CD14-positive monocyte (primary cell): Measurements from ENCODE around the gene MT2A. TPM values are rescaled to one million over a fixed set of nuclear protein-coding genes. Genes with fewer than 3 reads are reported as not detected.

Experiments used
- DNase-seq, 3 donors: peaks; one replicate each; pipeline ENCODE4 v3.0.0-alpha.2; 2011 to 2022
- H2AFZ ChIP-seq: 2 replicates; pipeline ENCODE4 v1.6.0; 2012; ENCODE audit warnings: mild to moderate bottlenecking, low read depth, low read length, inconsistent platforms; ENCODE audit not compliant: insufficient read depth, poor library complexity, severe bottlenecking
- H3K27ac ChIP-seq, 2 donors: 1 replicate in 1 of 2; 2 replicates in 1 of 2; pipeline ENCODE4 v1.5.1; 2012 to 2013; ENCODE audit warnings: low read length in 2 of 2, control low read depth in 1 of 2, inconsistent platforms in 1 of 2, low read depth in 1 of 2, mild to moderate bottlenecking in 1 of 2
- H3K27me3 ChIP-seq, 2 donors: one replicate each; pipeline versions ENCODE4 v1.6.0 to v1.6.1; 2011 to 2013; ENCODE audit warnings: low read length in 2 of 2; ENCODE audit not compliant: control insufficient read depth in 2 of 2, insufficient read depth in 2 of 2
- H3K36me3 ChIP-seq, 2 donors: replicated peaks in 1 of 2; 1 replicate in 1 of 2; 2 replicates in 1 of 2; pipeline versions ENCODE4 v1.5.1 to v1.6.1; 2012 to 2013; ENCODE audit warnings: low read length in 2 of 2, control low read depth in 1 of 2, inconsistent platforms in 1 of 2, mild to moderate bottlenecking in 1 of 2; ENCODE audit not compliant: insufficient read depth in 2 of 2, control insufficient read depth in 1 of 2
- H3K4me1 ChIP-seq, 2 donors: 1 replicate in 1 of 2; 2 replicates in 1 of 2; pipeline versions ENCODE4 v1.5.1 to v1.6.1; 2012 to 2013; ENCODE audit warnings: low read length in 2 of 2, control low read depth in 1 of 2, inconsistent platforms in 1 of 2, mild to moderate bottlenecking in 1 of 2, moderate library complexity in 1 of 2; ENCODE audit not compliant: insufficient read depth in 2 of 2, control insufficient read depth in 1 of 2
- H3K4me2 ChIP-seq: replicated peaks from 2 replicates; pipeline ENCODE3; 2012; ENCODE audit warnings: low read length, moderate library complexity, mild to moderate bottlenecking; ENCODE audit not compliant: poor library complexity, severe bottlenecking; ENCODE audit errors: extremely low read depth
- H3K4me3 ChIP-seq, 3 experiments: fragments of 200-600 bp in 1 of 3; sonication (generic) in 1 of 3; replicated peaks in 1 of 3; 1 replicate in 2 of 3; 2 replicates in 1 of 3; pipeline ENCODE4 v1.5.1; 2011 to 2013; ENCODE audit warnings: low read length in 3 of 3, mild to moderate bottlenecking in 3 of 3, control low read depth in 2 of 3, low read depth in 2 of 3, inconsistent platforms in 1 of 3, moderate library complexity in 1 of 3
- H3K79me2 ChIP-seq: 2 replicates; pipeline ENCODE4 v1.6.0; 2012; ENCODE audit warnings: mild to moderate bottlenecking, control low read depth, inconsistent platforms, low read length, moderate library complexity; ENCODE audit not compliant: insufficient read depth
- H3K9ac ChIP-seq: 2 replicates; pipeline ENCODE4 v1.6.0; 2017; ENCODE audit warnings: low read length, mild to moderate bottlenecking; ENCODE audit not compliant: insufficient read depth, poor library complexity, severe bottlenecking
- H3K9me3 ChIP-seq, 2 donors: replicated peaks in 1 of 2; 1 replicate in 1 of 2; 2 replicates in 1 of 2; pipeline versions ENCODE4 v1.5.1 to v1.6.1; 2012 to 2013; ENCODE audit warnings: low read length in 2 of 2, control low read depth in 1 of 2; ENCODE audit not compliant: control insufficient read depth in 1 of 2, insufficient read depth in 1 of 2
- H4K20me1 ChIP-seq: 2 replicates; pipeline ENCODE4 v1.6.0; 2012; ENCODE audit warnings: mild to moderate bottlenecking, low read length, control low read depth, moderate library complexity; ENCODE audit not compliant: insufficient read depth
- H3K27ac Mint-ChIP-seq, 7 donors: one replicate each; pipeline ENCODE4 v1.8.0; 2020; ENCODE audit warnings: mild to moderate bottlenecking in 7 of 7, mixed read lengths in 7 of 7, moderate library complexity in 6 of 7, inconsistent platforms in 2 of 7
- H3K27me3 Mint-ChIP-seq, 3 donors: one replicate each; pipeline ENCODE4 v1.8.0; 2021 to 2022; ENCODE audit warnings: low read depth in 3 of 3, mild to moderate bottlenecking in 3 of 3, mixed read lengths in 3 of 3, moderate library complexity in 3 of 3, inconsistent platforms in 1 of 3
- H3K36me3 Mint-ChIP-seq, 2 donors: one replicate each; pipeline ENCODE4 v1.8.0; 2020; ENCODE audit warnings: mixed read lengths in 2 of 2, inconsistent platforms in 1 of 2, mild to moderate bottlenecking in 1 of 2
- H3K4me1 Mint-ChIP-seq: one replicate; pipeline ENCODE4 v1.8.0; 2020; ENCODE audit warnings: mild to moderate bottlenecking, mixed read lengths
- H3K4me3 Mint-ChIP-seq, 2 donors: one replicate each; pipeline ENCODE4 v1.8.0; 2020; ENCODE audit warnings: mild to moderate bottlenecking in 2 of 2, mixed read lengths in 2 of 2, moderate library complexity in 1 of 2
- H3K9me3 Mint-ChIP-seq, 7 donors: one replicate each; pipeline ENCODE4 v1.8.0; 2020 to 2022; ENCODE audit warnings: mixed read lengths in 7 of 7, mild to moderate bottlenecking in 6 of 7, moderate library complexity in 6 of 7, inconsistent platforms in 2 of 7
- WGBS: methylation state at CpG from one replicate; pipeline ENCODE4 v1.1.5; 2013; ENCODE audit warnings: missing lambda C conversion rate; ENCODE audit not compliant: insufficient coverage; 5-methylcytosine and 5-hydroxymethylcytosine counted together
- intact Hi-C, 2 donors: fragments of 100-400 bp; cut with micrococcal nuclease; formaldehyde crosslinking; loops; one replicate each; pipeline versions ENCODE4 v1.15.0 to v1.15.1; 2023
- polyA plus RNA-seq, 3 donors: library from polyadenylated mRNA; depleted of rRNA in 1 of 3; unstranded in 2 of 3; stranded (reverse) in 1 of 3; fragments of 300-500 nt in 2 of 3; fragments of >200 nt in 1 of 3; fragmentation: Illumina TruSeq in 2 of 3; gene quantifications; 1 replicate in 2 of 3; 2 replicates in 1 of 3; pipeline ENCODE4 v1.2.3, GENCODE V29; 2012 to 2021
- TF ChIP-seq, protein P1 (sequence below): fragments of 200-600 bp; IDR thresholded peaks from one replicate; pipeline ENCODE4 v1.8.0; 2022; ENCODE audit warnings: antibody characterized with exemption, mild to moderate bottlenecking

Gene MT2A
- polyA plus RNA-seq, 3 donors: 26.8 to 228 (median 126) TPM

DNA sequence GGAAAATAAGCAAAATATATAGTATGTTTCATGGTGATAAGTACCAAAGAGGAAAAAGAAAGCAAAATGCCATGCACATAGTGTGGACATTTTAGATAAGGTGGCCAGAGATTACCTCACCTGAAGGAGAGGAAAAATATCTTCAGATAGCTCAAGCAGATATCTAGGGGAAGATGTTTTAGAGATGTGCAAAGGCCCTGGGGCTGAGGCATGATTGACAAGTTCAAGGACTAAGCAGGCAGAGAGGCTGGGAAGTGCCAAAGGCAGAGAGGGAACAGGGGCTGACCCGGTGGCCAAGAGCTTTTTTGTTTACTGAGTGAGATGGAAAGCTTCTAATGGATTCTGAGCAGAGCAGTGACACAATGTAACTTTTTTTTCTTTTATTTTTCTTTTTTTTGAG lies 47.9 kb upstream of the MT2A start:
- Histone ChIP-seq H3K36me3 (no peaks in the 10 kb centered on the region), H4K20me1 (no peaks in the 10 kb centered on the region), H3K4me2 (no peak overlapping the region), H3K9ac (no peak overlapping the region), H2AFZ (no peak overlapping the region), H3K27ac (no peak overlapping the region), H3K4me1 (no peaks in the 10 kb centered on the region), H3K79me2 (no peaks in the 10 kb centered on the region), H3K9me3 (no peaks in the 10 kb centered on the region), H3K27me3 (no peaks in the 10 kb centered on the region), H3K4me3 (no peak overlapping the region)
- TF ChIP-seq, protein P1, sequence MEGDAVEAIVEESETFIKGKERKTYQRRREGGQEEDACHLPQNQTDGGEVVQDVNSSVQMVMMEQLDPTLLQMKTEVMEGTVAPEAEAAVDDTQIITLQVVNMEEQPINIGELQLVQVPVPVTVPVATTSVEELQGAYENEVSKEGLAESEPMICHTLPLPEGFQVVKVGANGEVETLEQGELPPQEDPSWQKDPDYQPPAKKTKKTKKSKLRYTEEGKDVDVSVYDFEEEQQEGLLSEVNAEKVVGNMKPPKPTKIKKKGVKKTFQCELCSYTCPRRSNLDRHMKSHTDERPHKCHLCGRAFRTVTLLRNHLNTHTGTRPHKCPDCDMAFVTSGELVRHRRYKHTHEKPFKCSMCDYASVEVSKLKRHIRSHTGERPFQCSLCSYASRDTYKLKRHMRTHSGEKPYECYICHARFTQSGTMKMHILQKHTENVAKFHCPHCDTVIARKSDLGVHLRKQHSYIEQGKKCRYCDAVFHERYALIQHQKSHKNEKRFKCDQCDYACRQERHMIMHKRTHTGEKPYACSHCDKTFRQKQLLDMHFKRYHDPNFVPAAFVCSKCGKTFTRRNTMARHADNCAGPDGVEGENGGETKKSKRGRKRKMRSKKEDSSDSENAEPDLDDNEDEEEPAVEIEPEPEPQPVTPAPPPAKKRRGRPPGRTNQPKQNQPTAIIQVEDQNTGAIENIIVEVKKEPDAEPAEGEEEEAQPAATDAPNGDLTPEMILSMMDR: no peak
- intact Hi-C loops: no loop called here
- Mint-ChIP-seq H3K27me3 (peaks cover 4 to 19% (median 7%) of the 10 kb centered on the region in 3 donors), H3K36me3 (no peaks in the 10 kb centered on the region), H3K9me3 (peaks cover 0 to 2% (median 0%) of the 10 kb centered on the region in 7 donors), H3K27ac (no peak overlapping the region), H3K4me1 (no peaks in the 10 kb centered on the region), H3K4me3 (no peak overlapping the region)
- WGBS: 67% methylated on average over 1 of the region's 1 CpG
- DNase-seq: no peak

DNA sequence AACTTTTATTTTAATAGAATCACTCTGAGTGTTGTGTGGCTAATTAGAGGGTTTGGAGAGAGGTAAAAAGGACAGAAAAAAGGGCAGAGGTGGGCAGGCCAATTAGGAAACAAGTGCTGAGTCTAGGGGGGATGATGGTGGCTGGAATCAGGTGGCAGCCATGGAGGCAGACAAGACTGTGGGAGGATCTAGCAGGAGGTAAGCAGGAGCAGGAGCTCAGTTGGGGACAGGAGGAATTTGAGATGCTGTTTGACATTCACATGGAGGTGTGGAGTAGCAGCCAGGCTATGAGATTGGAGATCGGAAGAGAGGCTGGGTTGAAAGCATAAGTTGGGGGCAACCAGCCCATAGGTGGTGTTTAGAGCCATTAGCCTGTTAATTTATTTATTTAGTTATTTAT lies 47.3 kb upstream of the MT2A start:
- no CpG with 5 or more reads among the region's 1 CpG for WGBS
- H3K36me3 ChIP-seq: no peaks in the 10 kb centered on the region
- Mint-ChIP-seq H3K36me3 (no peaks in the 10 kb centered on the region), H3K4me3 (no peak overlapping the region), H3K9me3 (peaks cover 0 to 2% (median 0%) of the 10 kb centered on the region in 7 donors), H3K4me1 (no peaks in the 10 kb centered on the region), H3K27me3 (peaks cover 4 to 23% (median 8%) of the 10 kb centered on the region in 3 donors), H3K27ac (no peak overlapping the region)
- no peak for DNase-seq
- TF ChIP-seq, protein P1: no peak
- no peaks in the 10 kb centered on the region for H3K4me1 ChIP-seq
- H3K27me3 ChIP-seq: no peaks in the 10 kb centered on the region
- no peaks in the 10 kb centered on the region for H3K79me2 ChIP-seq
- no peak overlapping the region for H3K27ac ChIP-seq
- H3K9ac ChIP-seq: no peak overlapping the region
- H2AFZ ChIP-seq: no peak overlapping the region
- no peak overlapping the region for H3K4me3 ChIP-seq
- H3K4me2 ChIP-seq: no peak overlapping the region
- no peaks in the 10 kb centered on the region for H4K20me1 ChIP-seq
- H3K9me3 ChIP-seq: no peaks in the 10 kb centered on the region
- intact Hi-C loops: no loop called here
